IPS DF 19.7 (cell line): ENCODE results near the gene RABGAP1L.
"Not testable (repeated sequence)": the region's sequence is repeated elsewhere in the genome, so short reads cannot be mapped to it uniquely, and the experiment has no call there.

ENCODE experiments used
- DNase-seq: peaks from one replicate; pipeline ENCODE4 v3.0.0-alpha.2; 2013; ENCODE audit warnings: low read depth, low spot score

The RABGAP1L gene

GRCh38 chr1:174800216-174800851, 641.0 kb downstream of the RABGAP1L start:
- no peak for DNase-seq

- DNase-seq: no peak
These were observed 641.6 kb downstream of the RABGAP1L start for GRCh38 chr1:174800876-174801275.

GRCh38 chr1:174809755-174810280, 650.5 kb downstream of the RABGAP1L start:
- DNase-seq: no peak

GRCh38 chr1:174812016-174812415, 652.7 kb downstream of the RABGAP1L start:
- DNase-seq: no peak

- DNase-seq: no peak
These were observed 653.3 kb downstream of the RABGAP1L start for GRCh38 chr1:174812656-174813055.

GRCh38 chr1:174815036-174815435, 655.7 kb downstream of the RABGAP1L start:
- DNase-seq: no peak

- no peak for DNase-seq
These were observed 656.2 kb downstream of the RABGAP1L start for GRCh38 chr1:174815474-174815908.

GRCh38 chr1:174816621-174817020, 657.3 kb downstream of the RABGAP1L start:
- DNase-seq: not testable (repeated sequence)

GRCh38 chr1:174818014-174818616, 658.8 kb downstream of the RABGAP1L start:
- no peak for DNase-seq

GRCh38 chr1:174818951-174819350, 659.6 kb downstream of the RABGAP1L start:
- DNase-seq: no peak

GRCh38 chr1:174819596-174819995, 660.3 kb downstream of the RABGAP1L start:
- DNase-seq: no peak

- no peak for DNase-seq
These were observed 665.8 kb downstream of the RABGAP1L start for GRCh38 chr1:174825127-174825526.

GRCh38 chr1:174825806-174826205, 666.5 kb downstream of the RABGAP1L start:
- no peak for DNase-seq

GRCh38 chr1:174828264-174828663, 668.9 kb downstream of the RABGAP1L start:
- DNase-seq: no peak

- no peak for DNase-seq
These were observed 670.7 kb downstream of the RABGAP1L start for GRCh38 chr1:174829990-174830389.

- DNase-seq: no peak
These were observed 677.2 kb downstream of the RABGAP1L start for GRCh38 chr1:174836543-174836942.

- no peak for DNase-seq
These were observed 678.1 kb downstream of the RABGAP1L start for GRCh38 chr1:174837386-174837785.

GRCh38 chr1:174839211-174839610, 679.9 kb downstream of the RABGAP1L start:
- no peak for DNase-seq

- DNase-seq: no peak
These were observed 682.4 kb downstream of the RABGAP1L start for GRCh38 chr1:174841747-174842146.

GRCh38 chr1:174848593-174849560, 689.6 kb downstream of the RABGAP1L start:
- DNase-seq: not testable (repeated sequence)

GRCh38 chr1:174850726-174851125, 691.4 kb downstream of the RABGAP1L start:
- no peak for DNase-seq

GRCh38 chr1:174858301-174858700, 699.0 kb downstream of the RABGAP1L start:
- no peak for DNase-seq
